ENCODE data around the gene CHD2.

The CHD2 gene

DNA sequence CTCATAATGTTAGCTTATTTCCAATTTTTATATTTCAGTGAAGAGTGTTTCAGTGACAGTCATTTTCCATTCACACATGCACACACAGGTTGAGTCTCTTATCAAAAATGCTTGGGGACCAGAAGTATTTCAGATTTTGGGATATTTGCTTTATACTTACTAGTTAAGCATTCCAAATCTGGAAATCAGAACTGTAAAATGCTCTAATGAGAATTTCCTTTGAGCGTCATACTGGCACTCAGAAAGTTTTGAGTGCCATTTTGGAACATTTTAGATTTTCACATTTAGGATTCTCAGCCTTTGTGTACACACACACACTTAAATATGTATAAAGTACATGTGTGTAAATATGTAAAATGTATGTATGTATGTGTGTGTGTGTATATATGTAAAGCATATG is 71.0 kb downstream of the CHD2 start:
- no peaks in the 10 kb centered on the region for H3K27me3 Mint-ChIP-seq
- H3K9me3 Mint-ChIP-seq, result no peaks in the 10 kb centered on the region
- peaks cover 81% of the 10 kb centered on the region for H3K36me3 Mint-ChIP-seq
- peaks cover 10% of the 10 kb centered on the region for H3K4me1 Mint-ChIP-seq
- ATAC-seq, result no peak
- no peak overlapping the region for H3K4me3 Mint-ChIP-seq
- peak overlapping the region; percentile 58 for H3K27ac Mint-ChIP-seq

DNA sequence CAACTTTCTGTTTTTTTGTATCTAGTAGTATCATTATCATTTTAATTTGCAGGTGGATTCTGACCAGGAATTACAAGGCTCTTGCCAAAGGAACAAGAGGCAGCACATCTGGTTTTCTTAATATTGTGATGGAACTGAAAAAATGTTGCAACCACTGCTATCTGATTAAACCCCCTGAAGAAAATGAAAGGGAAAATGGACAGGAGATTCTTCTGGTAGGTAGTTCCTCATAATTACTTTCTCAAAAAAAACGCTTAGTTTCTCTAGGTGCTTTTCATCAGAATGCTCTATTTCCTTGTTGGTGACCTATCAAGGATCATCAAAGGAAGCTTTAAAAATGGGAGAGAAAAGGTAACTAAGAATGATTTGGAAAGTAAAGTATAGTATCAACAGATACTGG is 71.6 kb downstream of the CHD2 start:
- Mint-ChIP-seq H3K9me3 (no peaks in the 10 kb centered on the region), H3K27ac (peak overlapping the region; percentile 58), H3K27me3 (no peaks in the 10 kb centered on the region), H3K36me3 (peaks cover 76% of the 10 kb centered on the region), H3K4me3 (no peak overlapping the region), H3K4me1 (peaks cover 10% of the 10 kb centered on the region)
- ATAC-seq, result no peak

DNA sequence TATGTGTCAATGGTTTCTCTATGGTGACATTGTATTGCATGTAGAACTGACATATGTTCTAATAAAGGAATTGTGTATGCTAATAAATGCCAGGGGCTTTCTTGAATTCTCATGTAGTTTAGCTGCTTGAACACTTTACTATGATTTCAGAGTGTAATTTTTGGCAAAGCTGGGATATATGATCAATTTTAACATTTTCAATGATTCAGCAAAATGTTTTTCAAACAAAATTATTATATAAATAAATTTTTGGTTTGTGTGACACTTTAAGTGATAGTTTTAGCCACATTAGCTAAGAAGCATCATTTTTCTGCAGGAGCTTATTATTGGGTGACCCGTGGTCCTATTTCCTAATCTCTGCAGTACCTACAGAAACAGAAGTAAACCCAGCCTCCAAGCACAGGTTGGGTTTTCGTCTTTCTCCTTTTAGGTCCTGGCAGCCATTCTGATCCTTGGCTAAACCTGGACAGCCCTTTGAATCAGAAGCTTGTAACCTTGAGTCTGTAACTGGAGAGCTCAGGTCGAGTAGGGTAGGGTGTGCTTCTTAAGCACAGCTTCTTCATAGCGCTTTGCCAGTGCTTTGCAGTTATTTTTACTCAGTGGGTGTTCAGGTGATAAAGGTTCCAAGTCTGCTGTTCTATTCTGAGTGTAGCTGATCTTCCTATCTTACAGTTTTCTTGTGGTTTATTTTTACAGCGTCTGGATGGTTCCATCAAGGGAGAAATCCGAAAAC is 74.2 kb downstream of the CHD2 start:
- H3K27me3 Mint-ChIP-seq, result no peaks in the 10 kb centered on the region
- H3K36me3 Mint-ChIP-seq, result peaks cover 78% of the 10 kb centered on the region
- no peak overlapping the region for H3K27ac Mint-ChIP-seq

DNA sequence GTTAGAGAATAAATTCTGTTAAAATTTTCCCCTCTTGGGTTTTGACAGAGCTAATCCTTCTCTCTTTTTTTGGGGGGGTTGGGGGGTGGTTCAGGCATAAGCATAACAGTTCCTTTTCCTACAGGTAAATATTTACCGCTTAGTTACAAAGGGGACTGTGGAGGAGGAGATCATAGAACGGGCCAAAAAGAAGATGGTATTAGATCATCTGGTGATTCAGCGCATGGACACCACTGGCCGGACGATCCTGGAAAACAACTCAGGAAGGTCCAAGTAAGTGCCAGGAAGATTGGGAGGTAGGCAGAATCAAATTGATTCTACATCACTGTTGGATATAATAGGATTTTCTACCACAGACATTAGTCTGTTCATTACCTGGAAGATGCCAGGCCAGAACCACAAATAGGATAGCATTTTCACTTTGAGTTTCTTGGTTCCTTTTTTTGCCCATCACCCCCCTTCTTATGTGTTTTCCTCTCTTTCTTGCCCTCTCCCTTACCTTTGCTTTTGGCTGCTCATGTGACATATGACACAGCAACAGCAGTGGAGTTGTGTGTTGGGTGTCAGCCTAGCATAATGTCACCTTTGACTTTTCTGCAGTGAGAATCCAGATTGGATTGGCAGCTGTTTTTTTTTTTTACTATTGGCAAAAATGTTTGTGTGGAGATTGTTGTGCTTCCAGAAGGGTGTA is 79.0 kb downstream of the CHD2 start:
- peaks cover 52% of the 10 kb centered on the region for H3K36me3 Mint-ChIP-seq
- H3K27ac Mint-ChIP-seq, result peak overlapping the region; percentile 63
- H3K9me3 Mint-ChIP-seq, result no peaks in the 10 kb centered on the region
- no peak overlapping the region for H3K4me3 Mint-ChIP-seq
- peak; percentile 85 for ATAC-seq
- H3K27me3 Mint-ChIP-seq, result no peaks in the 10 kb centered on the region
- peaks cover 25% of the 10 kb centered on the region for H3K4me1 Mint-ChIP-seq

More for the DNA sequence above, 74.2 kb downstream of the CHD2 start:
- peaks cover 32% of the 10 kb centered on the region for H3K4me1 Mint-ChIP-seq
- no peak overlapping the region for H3K4me3 Mint-ChIP-seq
- no peaks in the 10 kb centered on the region for H3K9me3 Mint-ChIP-seq
- no peak for ATAC-seq

DNA sequence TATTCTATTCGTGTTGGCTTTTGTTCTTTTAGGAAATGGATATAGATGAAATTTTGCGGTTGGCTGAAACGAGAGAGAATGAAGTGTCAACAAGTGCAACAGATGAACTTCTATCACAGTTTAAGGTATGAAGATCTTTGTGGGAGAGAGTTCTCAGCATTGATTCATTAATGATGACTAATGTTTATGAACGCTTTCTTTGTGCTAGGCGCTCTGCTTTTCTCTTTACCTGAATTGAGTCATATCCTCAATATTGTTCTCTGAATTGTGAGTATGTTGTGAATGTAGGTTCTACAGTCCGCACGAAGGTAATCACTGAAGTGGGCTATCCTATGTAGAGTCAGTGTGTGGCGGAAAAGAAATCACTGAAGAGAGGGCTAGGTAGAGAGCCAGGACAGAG is 81.2 kb downstream of the CHD2 start:
- Mint-ChIP-seq H3K4me3 (no peak overlapping the region), H3K27ac (no peak overlapping the region), H3K9me3 (no peaks in the 10 kb centered on the region), H3K27me3 (no peaks in the 10 kb centered on the region), H3K4me1 (peaks cover 25% of the 10 kb centered on the region), H3K36me3 (peaks cover 55% of the 10 kb centered on the region)
- ATAC-seq, result no peak

DNA sequence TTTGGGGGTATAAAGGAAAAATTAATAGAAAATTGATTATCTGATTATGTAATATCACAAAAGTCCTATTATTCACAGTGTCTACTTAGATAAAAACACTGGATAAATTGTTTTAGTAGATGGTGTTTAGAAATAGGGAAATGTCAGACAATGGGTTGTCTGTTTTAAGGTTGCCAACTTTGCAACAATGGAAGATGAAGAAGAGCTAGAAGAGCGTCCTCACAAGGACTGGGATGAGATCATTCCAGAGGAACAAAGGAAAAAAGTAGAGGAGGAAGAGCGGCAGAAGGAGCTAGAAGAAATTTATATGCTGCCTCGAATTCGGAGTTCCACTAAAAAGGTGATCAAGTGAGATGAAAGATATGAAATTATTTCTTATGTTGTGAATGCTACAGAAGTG is 84.0 kb downstream of the CHD2 start:
- no peak overlapping the region for H3K4me3 Mint-ChIP-seq
- H3K27ac Mint-ChIP-seq, result no peak overlapping the region
- no peak for ATAC-seq
- peaks cover 53% of the 10 kb centered on the region for H3K36me3 Mint-ChIP-seq
- H3K9me3 Mint-ChIP-seq, result no peaks in the 10 kb centered on the region
- H3K4me1 Mint-ChIP-seq, result peaks cover 11% of the 10 kb centered on the region
- H3K27me3 Mint-ChIP-seq, result no peaks in the 10 kb centered on the region

DNA sequence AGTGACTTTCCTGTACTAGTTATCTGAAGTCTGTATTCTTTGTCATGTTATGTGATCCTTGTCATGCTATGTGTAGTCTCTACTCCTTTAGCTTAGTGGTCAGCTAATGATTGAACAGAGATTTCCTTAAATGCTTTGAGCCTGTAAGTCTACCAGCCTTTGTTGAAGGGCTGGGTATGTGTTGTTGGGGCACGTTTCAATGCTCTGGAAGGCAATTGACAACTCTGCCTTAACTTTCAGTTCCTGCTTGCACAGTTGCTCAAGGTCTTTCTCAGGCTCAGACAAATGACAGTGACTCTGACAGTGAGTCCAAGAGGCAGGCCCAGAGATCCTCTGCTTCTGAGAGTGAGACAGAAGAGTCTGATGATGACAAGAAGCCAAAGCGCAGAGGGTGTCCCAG is 89.3 kb downstream of the CHD2 start:
- ATAC-seq, result peak; percentile 70
- Mint-ChIP-seq H3K4me3 (no peak overlapping the region), H3K9me3 (no peaks in the 10 kb centered on the region), H3K27me3 (no peaks in the 10 kb centered on the region), H3K36me3 (peaks cover 71% of the 10 kb centered on the region), H3K27ac (peak overlapping the region; percentile 53), H3K4me1 (peaks cover 16% of the 10 kb centered on the region)

DNA sequence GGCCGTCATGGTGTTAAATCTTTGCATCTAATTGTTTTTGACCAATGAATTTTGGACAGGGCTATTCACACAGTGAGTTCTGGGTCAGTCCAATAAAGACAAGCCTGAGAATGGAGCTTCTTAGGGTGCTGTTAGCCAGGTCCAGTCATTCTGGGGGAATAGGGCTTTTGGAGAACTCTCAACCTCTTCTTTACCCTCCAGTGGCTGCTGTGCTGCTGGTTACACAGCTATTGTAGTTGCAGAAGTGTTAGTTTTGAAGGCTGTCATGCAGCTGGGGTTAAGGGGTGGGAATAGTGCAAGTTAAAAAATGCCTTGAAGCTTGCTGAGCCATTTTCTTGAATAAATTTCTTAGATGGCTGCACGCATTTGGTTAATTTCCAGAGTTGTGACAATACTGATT is 89.9 kb downstream of the CHD2 start:
- ATAC-seq, result no peak
- peaks cover 73% of the 10 kb centered on the region for H3K36me3 Mint-ChIP-seq
- H3K27me3 Mint-ChIP-seq, result no peaks in the 10 kb centered on the region
- H3K9me3 Mint-ChIP-seq, result no peaks in the 10 kb centered on the region
- H3K4me3 Mint-ChIP-seq, result no peak overlapping the region
- H3K27ac Mint-ChIP-seq, result peak overlapping the region; percentile 53
- H3K4me1 Mint-ChIP-seq, result peaks cover 16% of the 10 kb centered on the region

DNA sequence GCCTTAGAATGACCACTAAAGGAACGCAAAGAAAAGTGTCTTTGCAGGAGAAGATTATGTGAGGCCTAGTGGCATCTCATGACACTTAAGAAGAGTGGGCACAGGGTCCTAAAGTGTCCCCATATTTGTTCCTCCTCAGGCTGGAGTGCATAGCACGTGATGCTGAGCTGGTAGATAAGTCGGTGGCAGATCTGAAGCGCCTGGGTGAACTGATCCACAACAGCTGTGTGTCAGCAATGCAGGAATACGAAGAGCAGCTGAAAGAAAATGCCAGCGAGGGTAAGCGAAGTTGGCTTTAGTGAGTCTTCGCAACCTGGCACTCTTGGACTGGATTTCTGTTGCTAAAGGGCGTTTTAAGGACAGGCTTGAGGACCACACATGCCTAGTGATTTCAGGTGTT is 92.6 kb downstream of the CHD2 start:
- Mint-ChIP-seq H3K4me3 (no peak overlapping the region), H3K27ac (no peak overlapping the region), H3K27me3 (no peaks in the 10 kb centered on the region), H3K4me1 (peaks cover 12% of the 10 kb centered on the region), H3K36me3 (peaks cover 80% of the 10 kb centered on the region), H3K9me3 (no peaks in the 10 kb centered on the region)
- ATAC-seq, result no peak

DNA sequence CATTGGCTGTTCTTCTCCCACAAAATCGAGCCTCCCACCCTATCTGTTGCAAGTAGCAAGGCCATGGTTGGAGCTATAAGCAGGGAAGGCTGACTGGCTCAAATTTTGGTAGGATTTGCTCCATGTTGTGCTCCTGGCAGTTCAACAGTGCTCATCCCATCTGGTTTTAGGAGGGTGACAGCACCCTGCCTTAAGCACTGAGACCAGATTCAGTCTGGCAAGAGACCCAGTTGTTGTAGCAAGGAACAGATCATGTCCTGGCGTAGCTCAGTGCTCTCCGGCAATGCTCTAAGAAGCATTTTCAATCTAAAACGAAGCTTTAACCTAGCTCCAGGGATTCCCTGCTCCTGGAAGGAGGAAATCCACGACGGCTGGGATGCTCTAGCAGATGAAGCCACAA is 97.7 kb downstream of the CHD2 start:
- no peaks in the 10 kb centered on the region for H3K4me1 Mint-ChIP-seq

DNA sequence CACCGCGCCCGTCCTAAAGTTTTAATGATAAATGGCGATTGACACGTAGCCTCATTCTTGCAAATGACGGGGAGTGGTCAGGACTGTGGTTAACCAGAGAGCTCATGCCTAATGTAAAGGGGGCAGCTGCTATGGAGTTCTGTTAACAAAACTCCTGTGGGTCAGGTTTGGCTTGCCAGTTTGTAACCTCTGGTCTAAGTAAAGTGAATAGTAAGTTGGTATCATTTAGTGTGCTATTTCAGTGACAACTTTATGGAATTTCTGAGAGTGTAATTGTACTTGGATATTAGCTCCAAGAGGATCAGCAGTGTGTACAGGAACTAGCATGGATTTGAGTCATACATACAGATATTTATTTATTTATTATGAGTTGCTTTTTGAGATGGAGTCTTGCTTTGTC is 101.0 kb downstream of the CHD2 start:
- H3K27ac Mint-ChIP-seq, result no peak overlapping the region

More for the DNA sequence above, 97.7 kb downstream of the CHD2 start:
- Mint-ChIP-seq H3K27ac (no peak overlapping the region), H3K36me3 (peaks cover 86% of the 10 kb centered on the region), H3K9me3 (no peaks in the 10 kb centered on the region), H3K4me3 (no peak overlapping the region), H3K27me3 (no peaks in the 10 kb centered on the region)
- ATAC-seq, result no peak

DNA sequence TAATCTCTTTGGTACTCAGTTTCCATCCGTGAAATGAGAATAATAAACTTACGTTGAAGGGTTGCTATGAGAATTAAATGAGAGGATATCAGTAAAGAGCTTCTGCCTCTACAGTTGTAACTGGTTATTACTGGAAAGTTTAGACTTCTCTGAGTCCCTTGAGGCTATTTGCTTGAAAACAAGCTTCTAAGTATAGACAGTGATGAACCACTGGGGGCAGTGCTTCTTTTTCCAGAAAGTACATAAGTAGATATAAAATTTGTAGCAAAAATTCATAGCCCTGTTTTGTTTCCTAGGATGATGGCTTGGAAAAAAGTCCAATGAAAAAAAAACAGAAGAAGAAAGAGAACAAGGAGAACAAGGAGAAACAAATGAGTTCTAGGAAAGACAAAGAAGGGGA is 101.8 kb downstream of the CHD2 start:
- Mint-ChIP-seq H3K27me3 (no peaks in the 10 kb centered on the region), H3K4me3 (no peak overlapping the region), H3K27ac (no peak overlapping the region), H3K4me1 (no peaks in the 10 kb centered on the region), H3K9me3 (no peaks in the 10 kb centered on the region), H3K36me3 (peaks cover 90% of the 10 kb centered on the region)
- ATAC-seq, result no peak

More for the DNA sequence above, 101.0 kb downstream of the CHD2 start:
- Mint-ChIP-seq H3K4me3 (no peak overlapping the region), H3K27me3 (no peaks in the 10 kb centered on the region), H3K9me3 (no peaks in the 10 kb centered on the region), H3K36me3 (peaks cover 90% of the 10 kb centered on the region), H3K4me1 (no peaks in the 10 kb centered on the region)
- no peak for ATAC-seq

DNA sequence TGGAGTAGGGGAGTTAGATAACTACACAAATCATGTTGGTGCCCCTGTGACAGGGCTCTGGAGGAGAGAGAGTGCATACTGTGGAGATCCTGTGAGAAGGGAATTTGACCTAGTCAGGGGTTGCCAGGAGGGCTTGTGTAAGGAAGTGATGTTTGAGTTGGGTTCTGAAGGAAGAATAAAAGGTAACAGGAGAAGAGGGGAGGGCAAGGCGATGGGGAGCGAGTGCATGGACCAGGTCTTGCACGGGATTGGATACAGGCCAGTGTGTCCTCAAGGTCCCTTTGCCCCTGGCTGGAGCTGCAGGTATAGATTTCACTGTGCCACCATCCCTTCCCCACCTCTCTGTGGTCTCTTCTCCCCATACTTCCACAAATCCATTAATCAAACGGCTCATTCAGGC is 105.0 kb downstream of the CHD2 start:
- Mint-ChIP-seq H3K27me3 (no peaks in the 10 kb centered on the region), H3K27ac (peak overlapping the region; percentile 46), H3K4me1 (no peaks in the 10 kb centered on the region), H3K36me3 (peaks cover 79% of the 10 kb centered on the region), H3K9me3 (no peaks in the 10 kb centered on the region), H3K4me3 (no peak overlapping the region)
- ATAC-seq, result no peak

DNA sequence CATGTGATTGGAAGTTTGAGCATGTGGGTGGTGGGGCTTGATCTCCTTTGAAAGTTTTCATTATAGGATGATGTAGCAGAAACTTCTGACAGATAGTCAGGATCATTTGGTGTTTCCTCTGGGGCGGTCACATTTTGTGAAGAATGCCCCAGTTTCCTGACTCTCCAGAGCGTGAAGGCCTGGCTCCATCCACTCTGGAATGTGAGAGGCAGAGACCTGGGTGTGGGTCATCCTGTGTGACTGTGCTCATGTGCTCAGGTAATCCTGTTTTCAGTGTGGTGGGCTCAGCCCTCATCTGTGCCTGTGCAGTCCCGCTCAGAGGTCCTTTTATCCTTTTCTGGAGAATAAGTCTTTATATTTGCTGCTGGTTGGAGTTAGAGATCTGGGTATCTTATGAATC is 107.9 kb downstream of the CHD2 start:
- Mint-ChIP-seq H3K36me3 (peaks cover 80% of the 10 kb centered on the region), H3K9me3 (no peaks in the 10 kb centered on the region), H3K4me3 (no peak overlapping the region), H3K27me3 (no peaks in the 10 kb centered on the region), H3K4me1 (no peaks in the 10 kb centered on the region), H3K27ac (peak overlapping the region; percentile 15)
- no peak for ATAC-seq

DNA sequence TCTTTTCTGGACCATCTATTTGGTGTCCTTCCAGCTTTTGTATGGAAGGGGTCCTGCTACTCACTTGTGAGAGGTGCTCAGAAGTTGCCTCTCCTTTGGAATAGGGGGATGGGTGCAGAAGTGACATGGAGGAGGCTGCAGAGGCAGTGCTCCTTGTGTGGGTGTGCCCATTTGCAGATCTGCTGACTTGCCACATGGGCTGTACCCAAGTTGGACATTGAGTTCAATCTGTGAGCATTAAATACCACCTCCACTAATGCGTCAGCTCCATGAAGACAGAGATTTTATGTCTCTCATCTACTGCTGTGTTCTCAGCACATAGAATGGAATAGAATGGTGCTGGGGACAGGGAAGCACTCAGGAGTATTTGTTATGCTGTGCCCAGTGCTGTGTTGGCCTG is 112.7 kb downstream of the CHD2 start:
- no peak for ATAC-seq
- Mint-ChIP-seq H3K4me3 (no peak overlapping the region), H3K4me1 (no peaks in the 10 kb centered on the region), H3K27me3 (no peaks in the 10 kb centered on the region), H3K36me3 (peaks cover 70% of the 10 kb centered on the region), H3K27ac (no peak overlapping the region), H3K9me3 (no peaks in the 10 kb centered on the region)

DNA sequence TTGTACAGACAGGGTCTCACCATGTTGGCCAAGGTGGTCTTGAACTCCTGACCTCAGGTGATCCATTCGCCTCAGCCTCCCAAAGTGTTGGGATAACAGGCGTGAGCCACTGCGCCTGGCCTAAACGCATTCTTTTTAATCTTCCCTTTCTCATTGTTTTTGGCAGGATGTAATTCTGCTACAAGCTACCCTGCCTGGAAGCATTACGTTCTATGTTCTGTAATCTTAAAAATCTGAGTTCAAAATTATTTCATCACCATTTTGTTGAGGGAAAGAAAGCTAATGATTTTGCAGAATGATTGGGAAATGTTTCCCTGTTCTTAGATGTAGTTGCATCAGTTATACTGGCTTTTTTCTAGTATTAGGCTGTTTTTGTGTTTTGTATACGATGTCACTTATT is 117.4 kb downstream of the CHD2 start:
- no peaks in the 10 kb centered on the region for H3K27me3 Mint-ChIP-seq
- ATAC-seq, result no peak
- H3K4me1 Mint-ChIP-seq, result peaks cover 25% of the 10 kb centered on the region
- no peak overlapping the region for H3K4me3 Mint-ChIP-seq
- no peak overlapping the region for H3K27ac Mint-ChIP-seq
- H3K36me3 Mint-ChIP-seq, result peaks cover 83% of the 10 kb centered on the region
- no peaks in the 10 kb centered on the region for H3K9me3 Mint-ChIP-seq
